GM18868 (cell line): Measurements from ENCODE around the gene SLCO4A1.

Experiments
- ATAC-seq: cut with Tn5 transposase; IDR thresholded peaks from one replicate; pipeline ENCODE4 v1.9.1; 2021; ENCODE audit warnings: mild to moderate bottlenecking, moderate library complexity; ENCODE audit not compliant: unreplicated experiment

SLCO4A1 gene

DNA sequence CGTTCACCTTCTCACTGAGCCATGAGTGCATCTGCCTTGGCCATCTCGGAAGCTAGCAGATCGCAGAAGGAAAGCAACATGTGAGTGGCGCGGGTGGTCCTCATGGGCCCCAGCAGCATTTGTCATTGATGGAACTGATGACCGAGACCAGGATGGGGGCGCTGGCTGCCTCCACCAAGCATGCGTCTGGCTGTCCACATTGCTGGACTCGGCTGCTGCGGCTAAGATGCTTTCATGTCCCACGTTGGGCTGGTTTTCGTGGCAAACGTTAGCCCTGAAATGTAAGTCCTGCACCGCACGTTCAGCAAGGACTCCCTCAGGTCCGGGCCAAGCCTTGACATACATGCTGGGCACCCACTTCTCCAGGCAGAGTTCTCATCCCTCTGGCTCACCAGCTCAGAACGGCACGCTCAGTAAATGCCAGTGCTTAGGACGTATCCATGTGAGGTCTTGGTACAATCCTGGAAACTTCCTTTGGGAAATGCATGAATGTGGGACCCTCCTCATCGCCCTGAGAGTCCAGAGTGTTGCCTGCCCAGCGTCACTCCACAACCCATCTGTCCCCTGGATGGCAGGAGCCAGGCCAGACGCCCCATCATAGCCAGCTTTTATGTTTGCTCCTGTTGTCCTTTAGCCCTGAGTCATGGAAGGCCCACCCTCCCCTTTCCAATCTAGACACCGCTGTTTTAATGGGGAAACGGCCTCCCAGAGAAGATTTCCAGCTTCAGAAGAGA is 8.4 kb downstream of the SLCO4A1 start:
- no peak for ATAC-seq

DNA sequence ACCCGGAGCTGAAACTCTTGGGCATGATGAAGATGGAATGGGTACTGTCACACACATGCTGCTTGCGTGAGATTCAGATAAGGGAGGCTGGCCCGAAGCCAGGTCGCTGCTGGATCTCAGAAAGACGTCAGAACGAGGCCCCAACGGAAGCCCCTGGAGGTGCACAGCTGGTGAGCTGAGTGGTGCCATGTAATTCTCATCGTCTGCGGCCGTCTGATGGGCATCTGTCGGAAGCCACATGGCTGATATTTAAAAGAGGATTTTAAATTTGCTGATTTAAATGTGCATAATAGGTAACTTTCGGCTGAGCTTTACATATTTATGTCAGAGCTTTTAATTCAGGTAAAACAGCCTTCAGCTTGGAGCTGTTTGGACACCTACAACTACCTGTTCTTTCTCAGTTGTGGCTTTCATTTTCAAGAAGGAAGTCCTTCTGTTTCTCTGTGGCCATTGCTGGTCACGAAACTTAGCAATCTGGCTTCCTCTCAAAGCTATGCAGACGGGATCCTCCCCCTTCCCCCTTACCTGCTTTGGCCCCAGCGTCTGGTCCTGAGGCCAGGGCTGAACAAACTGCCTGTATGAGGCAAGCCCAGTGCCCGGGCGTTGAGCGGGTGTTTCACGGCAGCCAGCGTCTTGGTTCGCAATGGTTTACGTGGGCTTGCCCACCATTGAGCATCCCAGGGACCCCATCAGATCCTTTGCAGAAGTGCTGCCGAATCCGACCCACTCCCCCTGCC is 9.2 kb downstream of the SLCO4A1 start:
- ATAC-seq = peak; percentile 63

DNA sequence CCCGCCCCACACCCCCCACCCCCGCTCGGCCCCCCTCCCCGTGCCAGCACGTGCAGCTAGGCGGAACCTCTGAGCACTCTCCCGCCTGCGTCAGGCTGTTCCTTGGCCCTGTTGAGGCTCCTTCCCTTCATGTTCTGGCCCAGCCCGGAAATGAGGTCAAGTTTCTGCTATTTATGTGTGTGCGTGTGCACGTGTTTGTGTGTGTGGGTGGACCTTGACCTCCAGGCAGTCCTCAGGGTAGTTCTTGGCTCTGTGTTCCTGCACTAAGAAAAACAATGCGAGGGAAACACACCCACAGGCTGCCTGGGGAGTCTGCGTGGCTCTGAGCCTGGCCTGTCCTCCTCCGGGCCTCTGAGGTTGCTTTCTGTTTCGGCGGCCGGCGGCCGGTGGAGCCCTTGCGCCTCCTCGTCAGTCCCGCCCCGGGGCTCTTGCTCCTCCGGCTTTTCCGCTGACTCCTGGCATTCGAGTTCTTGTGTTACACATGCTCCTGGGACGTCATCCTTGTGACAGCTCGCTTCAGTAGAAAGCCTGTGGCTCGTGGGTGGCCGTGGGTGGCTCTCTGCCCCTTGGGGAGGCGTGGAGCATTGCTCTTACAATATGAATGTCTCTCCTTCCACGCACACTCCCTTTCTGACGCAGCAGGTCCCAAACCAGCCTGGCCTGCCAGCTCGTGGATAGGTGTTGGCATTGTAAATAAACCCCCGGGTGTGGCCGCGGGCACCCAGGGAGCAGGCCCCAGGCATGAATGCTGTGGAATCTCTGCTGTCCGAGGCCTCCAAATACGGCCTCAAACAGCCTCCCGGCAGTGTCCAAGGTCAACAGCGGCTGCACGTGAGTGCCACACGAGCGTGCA is 10.0 kb downstream of the SLCO4A1 start:
- peak; percentile 51 for ATAC-seq

DNA sequence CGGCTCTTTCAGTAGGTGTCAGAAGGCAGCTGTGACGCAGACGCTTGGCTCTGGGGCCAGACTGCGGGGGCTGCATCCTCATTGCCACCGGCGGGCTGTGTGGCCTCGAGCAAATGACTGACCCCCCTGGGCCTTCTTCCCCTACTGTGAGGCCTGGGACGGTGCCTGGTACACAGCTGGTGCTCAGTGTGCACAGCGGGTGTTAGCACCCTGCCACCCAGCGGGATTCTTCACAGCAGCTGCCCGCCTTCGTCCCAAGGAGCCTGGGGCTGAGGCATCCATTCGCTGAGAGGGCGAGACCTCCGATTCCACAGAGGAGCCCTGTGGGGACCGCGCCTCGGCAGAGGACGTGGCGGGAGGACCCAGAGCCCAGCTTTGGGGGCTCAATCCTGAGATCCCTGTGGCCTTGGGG is 10.6 kb downstream of the SLCO4A1 start:
- no peak for ATAC-seq

DNA sequence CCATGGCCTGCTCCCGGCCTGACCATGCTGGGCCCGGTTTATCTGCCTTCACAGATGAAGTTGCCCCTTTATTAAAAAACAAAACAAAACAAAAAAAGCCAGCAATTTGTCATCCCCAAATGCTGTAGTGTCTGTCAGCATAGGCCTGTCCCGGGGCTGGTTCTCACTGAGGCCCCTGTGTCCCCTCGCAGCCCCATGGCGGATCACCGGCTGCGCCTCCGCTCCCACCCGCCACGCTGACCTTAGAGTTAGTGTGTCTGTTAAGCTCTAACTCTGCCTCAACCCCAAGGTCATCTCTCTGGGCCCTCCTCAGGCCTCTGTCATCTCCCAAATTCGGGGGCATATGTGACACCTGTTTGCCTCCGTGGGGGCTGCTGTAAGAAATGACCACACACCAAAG is 11.1 kb downstream of the SLCO4A1 start:
- ATAC-seq = no peak

DNA sequence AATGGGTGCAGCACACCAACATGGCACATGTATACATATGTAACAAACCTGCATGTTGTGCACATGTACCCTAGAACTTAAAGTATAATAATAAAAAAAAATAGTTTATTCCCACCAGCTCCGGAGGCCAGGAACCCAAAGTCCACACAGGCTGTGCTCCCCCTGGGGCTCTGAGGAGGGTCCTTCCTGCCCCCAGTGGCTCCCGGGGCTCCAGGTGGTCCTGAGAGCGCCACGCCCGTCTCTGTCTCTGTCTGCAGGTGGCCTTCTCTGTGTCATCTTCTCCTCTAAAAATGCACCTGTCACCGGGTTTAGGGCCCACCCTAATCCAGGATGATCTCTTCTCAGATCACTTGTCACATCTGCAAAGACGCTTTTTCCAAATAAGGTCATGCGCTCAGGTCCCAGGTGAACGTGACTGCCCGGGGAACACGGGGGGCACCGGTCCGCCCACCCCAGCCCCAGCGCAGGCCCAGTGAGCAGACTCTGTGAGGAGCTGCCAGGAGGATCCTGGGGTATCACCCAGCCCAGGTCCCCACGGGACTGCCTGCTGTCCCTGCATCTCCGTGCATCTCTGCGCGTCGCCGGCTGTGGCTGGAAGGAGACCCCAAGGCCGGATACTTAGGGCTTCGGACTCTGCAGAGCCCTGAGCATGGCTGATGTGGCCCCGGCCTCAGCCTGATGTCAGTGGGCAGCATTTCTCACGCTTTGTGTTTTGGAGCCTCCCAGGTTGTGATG is 11.8 kb downstream of the SLCO4A1 start:
- ATAC-seq = no peak

DNA sequence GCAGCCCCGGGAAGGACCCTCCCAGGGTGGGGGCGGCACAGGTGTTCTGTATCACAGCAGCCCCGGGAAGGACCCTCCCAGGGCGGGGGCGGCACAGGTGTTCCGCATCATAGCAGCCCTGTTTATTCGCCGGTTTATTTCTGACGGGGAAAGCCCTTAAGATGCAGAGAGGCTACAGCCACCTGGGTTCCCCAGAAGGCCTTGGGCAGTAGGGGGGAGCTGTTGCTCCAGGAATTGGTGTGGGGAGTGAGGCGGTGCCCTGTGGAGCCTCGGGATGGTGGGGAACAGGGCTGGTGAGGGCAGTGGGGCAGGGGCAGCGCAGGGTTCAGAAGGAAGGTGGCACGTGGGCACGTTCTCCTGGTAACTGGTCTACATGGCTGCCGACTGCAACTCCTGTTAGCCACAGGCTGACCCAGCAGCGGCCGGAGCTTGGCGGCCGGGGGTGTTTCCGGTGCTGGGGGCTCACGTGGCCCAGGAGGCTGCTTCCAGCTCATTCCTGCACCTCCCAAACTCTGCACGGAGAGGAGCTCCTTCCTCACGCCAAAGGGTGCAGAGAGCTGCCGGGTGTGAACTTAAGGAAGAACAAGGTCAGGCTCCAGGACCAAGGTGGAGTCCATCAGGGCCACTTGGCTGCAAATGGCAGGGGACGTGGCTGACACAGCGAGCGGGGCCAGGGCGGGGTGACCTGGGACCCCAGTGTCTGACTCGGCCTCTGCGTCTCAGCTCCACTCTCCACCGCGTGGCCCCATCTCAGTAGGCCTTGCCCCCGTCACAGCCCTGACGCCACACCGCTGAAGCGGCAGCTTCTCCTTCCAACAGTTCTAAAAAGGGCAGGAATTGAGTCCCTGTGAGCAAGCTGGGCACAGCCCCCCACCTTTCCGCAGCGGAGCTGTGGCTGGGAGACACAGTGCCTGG is 13.2 kb downstream of the SLCO4A1 start:
- ATAC-seq = no peak

DNA sequence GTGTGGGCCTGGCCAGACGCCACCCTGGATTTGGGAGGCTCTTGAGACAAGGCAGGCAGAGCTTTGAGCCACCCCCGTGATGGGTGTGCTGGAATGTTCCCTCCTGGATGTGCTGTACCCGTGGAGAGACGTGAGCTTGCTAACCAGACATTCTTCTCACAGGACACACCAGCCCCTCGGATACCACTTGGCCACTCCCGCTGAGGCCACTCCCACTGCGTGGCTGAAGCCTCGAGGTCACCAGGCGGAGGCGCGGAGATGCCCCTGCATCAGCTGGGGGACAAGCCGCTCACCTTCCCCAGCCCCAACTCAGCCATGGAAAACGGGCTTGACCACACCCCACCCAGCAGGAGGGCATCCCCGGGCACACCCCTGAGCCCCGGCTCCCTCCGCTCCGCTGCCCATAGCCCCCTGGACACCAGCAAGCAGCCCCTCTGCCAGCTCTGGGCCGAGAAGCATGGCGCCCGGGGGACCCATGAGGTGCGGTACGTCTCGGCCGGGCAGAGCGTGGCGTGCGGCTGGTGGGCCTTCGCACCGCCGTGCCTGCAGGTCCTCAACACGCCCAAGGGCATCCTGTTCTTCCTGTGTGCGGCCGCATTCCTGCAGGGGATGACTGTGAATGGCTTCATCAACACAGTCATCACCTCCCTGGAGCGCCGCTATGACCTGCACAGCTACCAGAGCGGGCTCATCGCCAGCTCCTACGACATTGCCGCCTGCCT is 14.1 kb downstream of the SLCO4A1 start:
- no peak for ATAC-seq

DNA sequence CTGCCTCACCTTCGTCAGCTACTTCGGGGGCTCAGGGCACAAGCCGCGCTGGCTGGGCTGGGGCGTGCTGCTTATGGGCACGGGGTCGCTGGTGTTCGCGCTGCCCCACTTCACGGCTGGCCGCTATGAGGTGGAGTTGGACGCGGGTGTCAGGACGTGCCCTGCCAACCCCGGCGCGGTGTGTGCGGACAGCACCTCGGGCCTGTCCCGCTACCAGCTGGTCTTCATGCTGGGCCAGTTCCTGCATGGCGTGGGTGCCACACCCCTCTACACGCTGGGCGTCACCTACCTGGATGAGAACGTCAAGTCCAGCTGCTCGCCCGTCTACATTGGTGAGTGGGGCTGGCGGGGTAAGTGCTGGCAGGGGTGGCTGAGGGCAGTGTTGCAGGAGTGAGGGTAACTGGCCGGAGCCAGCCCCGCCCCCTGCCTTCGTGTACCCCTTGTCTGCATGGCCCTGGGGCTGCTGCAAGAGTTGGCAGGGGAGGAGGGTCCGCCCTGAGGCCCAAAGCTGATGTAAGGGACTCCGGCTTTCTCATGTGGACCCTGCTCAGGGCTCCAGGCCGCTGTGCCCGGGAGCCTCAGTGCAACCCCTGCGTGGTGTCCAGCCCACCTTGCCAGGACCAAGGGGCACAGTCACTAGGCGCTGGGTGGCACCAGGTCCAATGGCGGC is 14.8 kb downstream of the SLCO4A1 start:
- no peak for ATAC-seq

DNA sequence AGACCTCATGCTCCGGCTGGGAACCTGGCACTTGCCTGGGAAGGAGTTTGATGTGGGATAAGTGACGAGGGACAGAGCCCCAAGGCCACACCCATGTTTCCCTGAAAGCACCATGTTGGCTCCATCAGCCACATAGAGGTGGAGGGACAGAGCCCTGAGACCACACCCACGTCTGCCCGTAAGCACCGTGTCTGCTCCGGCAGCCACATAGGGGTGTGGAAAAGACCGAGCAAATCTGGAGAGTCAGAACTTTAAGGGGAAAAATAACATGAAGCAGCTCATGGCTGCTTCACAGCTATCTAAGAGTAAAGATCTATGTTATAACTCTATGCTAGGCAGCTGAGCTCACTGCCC is 15.3 kb downstream of the SLCO4A1 start:
- no peak for ATAC-seq

DNA sequence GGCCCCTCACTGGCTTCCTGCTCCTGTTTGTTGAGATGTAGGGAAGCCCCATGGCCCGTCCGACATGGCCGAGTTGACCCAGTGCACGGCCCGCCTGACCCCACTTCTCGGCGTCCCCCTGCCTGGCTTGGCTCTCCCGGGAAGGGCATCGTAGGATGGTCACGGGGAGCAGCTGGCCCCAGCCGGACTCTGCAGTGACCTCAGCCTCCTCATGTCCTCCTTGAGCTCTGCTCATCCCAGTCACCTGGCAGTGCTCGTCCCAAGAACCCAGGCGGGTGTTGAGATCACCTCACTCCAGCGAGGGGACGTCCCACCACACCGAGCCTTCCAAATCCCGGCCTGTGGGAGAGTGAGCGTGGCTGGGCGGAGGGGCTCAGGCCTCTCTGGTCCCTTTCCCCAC is 15.7 kb downstream of the SLCO4A1 start:
- ATAC-seq = no peak

DNA sequence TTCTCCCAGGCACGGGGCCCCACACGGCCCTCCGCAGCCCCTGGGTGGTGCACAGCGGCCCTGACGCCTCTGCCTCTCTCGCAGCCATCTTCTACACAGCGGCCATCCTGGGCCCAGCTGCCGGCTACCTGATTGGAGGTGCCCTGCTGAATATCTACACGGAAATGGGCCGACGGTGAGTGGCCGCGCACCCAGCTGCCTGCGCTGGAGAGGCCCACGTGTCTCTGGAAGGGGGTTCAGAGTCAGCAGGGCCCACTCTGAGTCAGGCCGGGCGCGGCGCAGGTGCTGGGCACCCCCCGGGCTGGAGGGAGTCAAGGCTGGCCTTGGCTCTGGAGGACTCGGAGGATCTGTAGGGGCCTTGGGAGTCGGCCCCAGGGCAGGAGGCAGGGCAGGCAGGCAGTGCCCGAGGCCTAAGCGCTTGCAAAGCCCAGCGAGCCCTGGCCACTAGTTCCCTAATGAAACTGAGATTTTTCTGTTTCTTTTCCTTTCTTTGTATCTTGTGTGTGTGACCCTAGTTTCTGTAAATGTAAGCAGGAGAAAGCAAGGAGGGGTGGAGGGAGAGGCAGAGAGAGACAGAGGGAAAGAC is 16.4 kb downstream of the SLCO4A1 start:
- ATAC-seq = no peak

DNA sequence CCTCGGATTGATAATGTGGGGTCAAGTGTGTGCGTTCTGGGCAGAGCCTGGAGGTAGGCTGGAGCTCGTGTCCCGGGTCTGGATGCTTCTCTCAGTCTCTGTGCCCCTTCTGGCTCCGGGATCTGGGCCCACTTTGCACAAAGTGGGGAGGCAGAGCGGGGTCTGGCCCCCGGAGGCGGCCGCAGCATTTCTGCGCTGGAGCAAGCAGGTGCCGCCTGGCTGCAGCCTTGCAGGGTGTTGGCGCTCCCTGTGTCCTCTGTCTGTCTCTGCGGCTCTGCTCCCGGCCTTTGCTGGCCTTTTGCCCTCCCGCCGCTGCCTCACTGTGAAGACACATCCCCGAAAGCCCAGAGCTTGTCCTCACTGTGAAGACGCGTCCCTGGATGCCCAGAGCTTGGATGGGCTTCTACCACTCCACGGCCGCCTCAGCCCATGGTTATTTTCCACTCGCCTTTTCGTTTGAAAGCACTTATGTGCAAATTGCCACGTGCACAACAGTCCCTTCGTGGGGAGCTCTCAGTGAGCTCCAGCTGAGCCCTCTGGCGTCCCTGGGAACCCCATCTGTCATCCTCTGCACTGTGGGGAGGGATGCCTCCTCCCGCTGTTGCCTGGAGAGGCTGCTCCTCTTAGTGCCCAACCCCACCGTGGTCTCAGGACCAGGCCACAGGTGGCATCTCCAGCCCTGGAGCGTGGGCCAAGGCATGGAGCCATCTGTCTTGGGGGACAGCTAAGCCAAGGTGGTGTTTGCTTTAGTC is 17.4 kb downstream of the SLCO4A1 start:
- no peak for ATAC-seq

DNA sequence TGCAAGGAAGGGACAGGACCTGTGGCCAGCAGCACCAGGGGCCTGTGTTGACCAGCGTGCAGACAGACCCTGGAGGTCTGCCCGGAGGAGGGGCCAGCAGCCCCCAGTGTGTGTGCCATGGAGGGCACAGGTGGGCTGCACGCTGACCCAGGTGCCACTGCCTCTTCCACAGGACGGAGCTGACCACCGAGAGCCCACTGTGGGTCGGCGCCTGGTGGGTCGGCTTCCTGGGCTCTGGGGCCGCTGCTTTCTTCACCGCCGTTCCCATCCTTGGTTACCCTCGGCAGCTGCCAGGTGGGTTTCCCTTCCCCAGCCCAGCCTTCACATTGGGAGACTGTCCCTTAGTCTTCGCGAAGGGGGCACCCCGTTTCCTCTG is 17.9 kb downstream of the SLCO4A1 start:
- ATAC-seq = no peak

DNA sequence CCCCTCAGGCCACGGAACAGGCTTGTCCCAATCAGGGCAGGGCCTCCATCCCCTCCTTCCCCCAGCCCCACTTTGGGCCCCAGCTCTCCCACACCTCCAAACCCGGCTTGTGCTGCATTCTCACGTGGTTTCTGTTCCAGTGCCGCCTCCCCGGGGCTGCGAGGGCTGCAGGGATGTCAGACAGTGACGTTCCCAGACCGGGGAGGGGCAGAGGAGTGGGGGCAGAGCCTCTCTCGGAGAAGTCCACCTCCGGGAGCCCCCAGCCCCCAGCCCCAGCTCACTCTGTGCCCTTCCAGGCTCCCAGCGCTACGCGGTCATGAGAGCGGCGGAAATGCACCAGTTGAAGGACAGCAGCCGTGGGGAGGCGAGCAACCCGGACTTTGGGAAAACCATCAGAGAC is 18.5 kb downstream of the SLCO4A1 start:
- no peak for ATAC-seq

DNA sequence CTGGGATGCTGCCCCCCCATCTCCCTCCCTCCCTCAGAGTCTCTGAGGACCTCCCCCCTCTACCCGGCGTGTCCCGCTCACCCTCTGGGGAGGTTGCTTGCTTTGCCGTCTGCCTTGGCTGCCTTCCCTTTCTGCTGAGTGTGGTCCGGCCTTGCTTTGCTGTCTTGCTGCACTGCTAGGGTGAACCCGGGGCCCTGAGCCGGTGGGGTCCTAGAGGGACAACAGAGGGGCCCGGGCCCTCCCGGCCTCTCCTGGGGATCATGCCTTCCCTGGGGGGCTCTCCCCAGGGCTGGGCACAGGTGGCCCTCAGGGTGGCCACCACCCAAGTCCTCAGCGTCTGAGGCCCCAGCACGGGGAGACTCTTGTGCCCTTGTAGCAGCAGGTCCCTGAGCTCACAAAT is 19.3 kb downstream of the SLCO4A1 start:
- no peak for ATAC-seq

DNA sequence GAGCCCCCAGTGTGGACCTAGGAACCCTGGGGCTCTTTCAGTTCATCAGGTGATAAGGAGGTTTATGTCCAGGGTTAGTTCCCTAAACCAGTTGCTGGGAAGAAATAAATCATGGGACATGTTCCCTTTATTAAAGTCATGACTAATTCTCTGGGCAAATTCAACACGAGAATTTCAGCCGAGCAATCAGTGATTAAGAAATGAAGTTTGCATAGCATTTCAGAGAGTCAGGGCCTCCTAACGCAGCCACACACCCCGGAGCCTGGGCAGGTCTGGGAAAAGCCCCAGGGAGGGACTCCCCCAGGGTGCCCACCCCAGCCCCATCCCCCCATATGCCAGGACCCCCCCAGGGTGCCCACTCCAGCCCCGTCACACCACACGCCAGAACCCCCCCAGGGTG is 20.1 kb downstream of the SLCO4A1 start:
- ATAC-seq = no peak
